Upper lobe of left lung (tissue), 4 donors: ENCODE measurements around the gene SOX3.

Experiments
- CTCF ChIP-seq, 6 experiments: fragments of 450-650 bp in 4 of 6; fragments of 200-600 bp in 2 of 6; sonication (generic) in 2 of 6; IDR thresholded peaks; one replicate each; pipeline ENCODE4 v1.5.1; 2016 to 2019; ENCODE audit warnings: antibody characterized with exemption in 6 of 6
- EP300 ChIP-seq, 4 donors: sonication (generic); formaldehyde crosslinking; IDR thresholded peaks; one replicate each; pipeline ENCODE4 v1.5.1; 2017; ENCODE audit warnings: antibody characterized with exemption in 4 of 4, control low read depth in 2 of 4
- POLR2A ChIP-seq, 4 donors: fragments of 450-650 bp; IDR thresholded peaks; one replicate each; pipeline ENCODE4 v1.5.1; 2016 to 2017; ENCODE audit warnings: antibody characterized with exemption in 4 of 4, mild to moderate bottlenecking in 2 of 4

- TF ChIP-seq CTCF (IDR thresholded peaks at IDR 0.05), result no peak
- TF ChIP-seq POLR2A (IDR thresholded peaks at IDR 0.05), result no peak
- no peak for TF ChIP-seq EP300 (IDR thresholded peaks at IDR 0.05)
Observed at GRCh38 chrX:140548985-140549384, 44.1 kb upstream of the SOX3 start.
